G401 (cell line): Measurements from ENCODE around the gene RBMS1. TPM values are rescaled to one million over a fixed set of nuclear protein-coding genes. Genes with fewer than 3 reads are reported as not detected.

Experiments used
- DNase-seq: peaks from one replicate; pipeline ENCODE4 v3.0.0-alpha.2; 2015; ENCODE audit warnings: low spot score
- in situ Hi-C: cut with HindIII; loops from 2 replicates; pipeline ENCODE4 v1.10.0; 2016; ENCODE audit warnings: low sequenced_read_pairs, mixed read lengths
- total RNA-seq: library from RNA; depleted of rRNA; stranded (reverse); fragments of >200 nt; shearing (Covaris generic); gene quantifications from 2 replicates; pipeline ENCODE4 v1.2.3, GENCODE V29; 2014; rRNA removed

Gene RBMS1
- 8.3 and 13.7 TPM in 2 replicates for total RNA-seq

DNA sequence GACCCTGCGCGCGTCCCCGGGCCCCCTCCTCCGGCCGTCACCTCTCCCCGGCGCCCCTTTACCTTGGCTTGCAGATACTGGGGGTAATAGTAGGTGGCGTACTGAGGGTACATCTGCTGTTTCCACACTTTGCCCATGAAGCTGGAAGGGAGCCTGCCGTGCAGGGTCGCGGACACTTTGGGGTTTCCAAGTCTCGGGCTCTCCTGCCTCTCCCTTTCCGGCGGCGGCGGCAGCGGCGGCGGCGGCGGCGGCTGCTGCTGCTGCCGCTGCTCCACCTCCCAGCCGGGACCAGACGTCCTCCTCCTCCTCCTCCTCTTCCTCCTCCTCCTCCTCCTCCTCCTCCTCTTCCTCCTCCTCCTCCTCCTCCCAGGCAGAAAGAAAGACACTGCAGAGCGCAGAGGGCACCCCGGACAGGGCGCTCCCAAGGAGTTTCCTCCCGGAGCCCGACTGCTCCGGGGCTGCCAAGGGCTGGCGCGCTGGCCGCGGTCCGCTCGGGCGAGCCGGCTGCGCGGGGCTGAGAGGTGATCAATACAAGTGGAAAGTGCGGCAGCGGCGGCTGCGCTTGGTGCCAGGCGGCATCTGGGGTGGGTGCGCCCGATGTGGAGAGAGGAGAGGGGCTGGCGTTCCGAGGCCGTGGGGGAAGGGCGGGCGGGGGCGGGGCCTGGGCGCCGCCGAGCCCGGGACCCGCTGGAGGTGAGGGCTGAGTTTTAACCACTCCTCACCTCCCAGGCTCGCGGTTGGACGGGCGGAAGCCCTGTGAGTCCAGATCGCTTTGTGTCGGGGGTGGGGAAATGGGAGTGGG is at the start of gene RBMS1:
Gene RBMS1, minus strand, starts transcription at position 581 of the 802 bp plus-strand sequence. Its CDS starts 444 bp downstream, at position 137.
- in situ Hi-C loops, result no loop called here
- DNase-seq, result no peak

DNA sequence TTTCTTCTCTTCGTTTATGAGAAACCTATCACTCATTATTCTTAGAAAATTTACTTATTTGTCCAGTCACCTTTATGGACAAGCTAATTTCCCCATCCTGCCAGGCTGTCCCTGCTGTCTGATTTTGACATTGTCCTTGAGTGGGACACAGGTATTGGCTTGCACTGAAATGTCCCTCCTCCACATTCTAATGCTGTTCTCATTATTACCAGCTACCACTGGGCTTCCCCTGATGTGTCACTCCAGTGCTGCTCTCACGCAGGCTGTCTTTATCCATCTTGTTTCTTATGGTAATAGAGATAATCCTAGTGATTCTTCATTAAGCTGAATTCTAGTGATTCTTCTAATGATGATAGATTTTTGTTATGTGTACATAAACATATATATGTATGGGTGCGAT is 48.1 kb upstream of the RBMS1 start:
- in situ Hi-C loops, result no loop called here
- DNase-seq, result no peak

- no peak for DNase-seq
These were observed 45.1 kb upstream of the RBMS1 start for GRCh38 chr2:160538559-160539355.

GRCh38 chr2:160538115-160538514 is 44.5 kb upstream of the RBMS1 start:
- DNase-seq, result no peak
- in situ Hi-C loops, result no loop called here

More at GRCh38 chr2:160538559-160539355, 45.1 kb upstream of the RBMS1 start:
- in situ Hi-C loops, result no loop called here

DNA sequence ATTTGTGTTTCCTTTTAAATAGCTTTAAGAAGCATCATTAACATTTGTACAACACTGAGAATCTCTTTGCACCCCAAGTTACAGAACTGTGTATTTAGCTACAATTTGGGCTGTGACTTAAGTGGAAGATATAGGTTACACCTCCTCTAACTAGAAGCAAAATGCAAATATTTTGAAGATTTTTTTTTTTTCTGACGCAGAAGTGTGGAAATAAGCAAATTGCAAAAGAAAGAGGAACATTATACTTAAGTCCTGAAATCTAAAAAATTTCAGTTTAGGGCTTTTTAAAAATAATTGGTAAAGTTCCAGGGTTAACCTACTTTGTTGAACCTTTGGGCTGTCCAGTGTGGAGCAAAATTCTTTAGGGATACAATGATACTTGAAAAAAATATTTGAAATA is 41.4 kb upstream of the RBMS1 start:
- in situ Hi-C loops, result no loop called here
- DNase-seq, result no peak

GRCh38 chr2:160534249-160534648 is 40.6 kb upstream of the RBMS1 start:
- DNase-seq, result no peak
- in situ Hi-C loops, result no loop called here

- no peak for DNase-seq
- in situ Hi-C loops, result no loop called here
These were observed 39.9 kb upstream of the RBMS1 start for GRCh38 chr2:160533482-160533881.

DNA sequence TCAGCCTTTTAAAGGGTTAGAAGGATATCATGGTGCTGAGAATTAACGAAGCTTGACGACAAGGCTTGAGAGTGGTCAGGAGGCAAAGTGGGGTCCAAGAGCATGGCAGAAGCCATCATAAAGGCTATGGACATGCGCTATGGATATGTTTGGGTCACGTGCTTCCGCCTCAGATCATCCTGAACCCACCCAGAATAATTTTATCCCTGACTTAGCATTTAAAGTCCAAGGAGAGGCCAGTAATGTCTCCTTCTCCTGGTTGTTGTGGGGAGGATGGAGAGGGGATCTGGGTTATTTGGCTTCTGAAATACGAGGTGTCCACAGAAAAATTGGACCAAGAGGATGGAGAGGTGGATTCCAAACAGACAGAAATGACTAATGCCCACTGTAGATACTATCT is 38.8 kb upstream of the RBMS1 start:
- in situ Hi-C loops, result no loop called here
- DNase-seq, result no peak

GRCh38 chr2:160522951-160523710 is 29.5 kb upstream of the RBMS1 start:
- DNase-seq, result no peak
- in situ Hi-C loops, result no loop called here

DNA sequence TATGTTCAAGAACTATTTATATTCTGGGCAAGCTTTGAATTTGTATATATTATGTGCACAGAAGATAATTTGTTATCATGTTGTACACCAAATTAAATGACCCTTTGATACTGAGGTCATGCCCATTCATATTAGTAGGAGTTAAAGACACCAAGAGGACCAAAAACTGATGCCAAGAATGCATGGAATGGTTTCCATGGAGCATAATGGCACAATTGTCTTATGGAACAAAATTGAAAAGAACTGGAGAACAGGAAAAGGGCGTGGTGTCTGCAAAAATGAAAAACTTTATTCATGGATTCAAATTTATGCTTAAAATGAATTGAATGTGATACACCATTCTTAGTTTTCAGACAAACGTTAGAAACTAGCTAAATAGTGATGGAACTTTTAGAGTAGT is 24.1 kb upstream of the RBMS1 start:
- in situ Hi-C loops, result no loop called here
- no peak for DNase-seq

DNA sequence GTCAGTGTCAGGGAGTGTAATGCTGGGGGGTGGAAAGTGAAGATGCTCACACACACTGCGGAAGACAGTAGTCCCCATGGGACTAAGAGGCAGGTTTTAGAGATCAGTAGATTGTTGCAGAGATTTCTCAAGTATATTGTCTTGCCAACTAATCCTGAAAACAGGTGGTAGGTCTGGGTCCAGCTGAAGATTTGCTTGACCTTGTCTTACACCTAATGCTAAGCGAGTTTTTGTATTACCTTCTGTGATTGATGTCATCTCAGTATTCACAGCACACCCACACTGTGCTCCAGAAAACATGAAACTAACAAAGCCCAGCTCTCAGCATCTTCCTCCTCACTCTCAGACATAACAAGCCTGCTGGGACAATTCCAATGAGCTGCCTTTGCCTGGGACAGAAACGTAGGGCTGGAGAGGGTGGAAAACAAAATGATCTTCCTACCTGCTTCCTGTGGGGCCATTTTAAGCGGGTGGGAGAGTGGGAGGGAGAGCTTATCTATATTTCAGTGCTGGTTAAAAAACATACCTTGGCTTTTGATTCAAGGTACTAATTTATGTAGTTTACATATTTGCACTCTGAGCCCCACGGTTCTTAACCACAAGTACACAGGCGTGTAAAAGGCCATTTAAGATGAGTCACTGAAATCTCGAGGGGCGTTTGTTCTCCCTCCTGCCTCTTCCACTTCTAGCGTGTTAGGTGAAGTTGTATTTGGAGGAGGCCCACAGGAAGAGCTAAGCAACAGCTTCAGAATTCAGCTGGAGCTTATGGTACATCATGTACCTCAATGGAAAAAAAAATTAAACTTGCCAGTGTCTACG is 23.1 kb upstream of the RBMS1 start:
- DNase-seq, result no peak
- in situ Hi-C loops, result no loop called here

DNA sequence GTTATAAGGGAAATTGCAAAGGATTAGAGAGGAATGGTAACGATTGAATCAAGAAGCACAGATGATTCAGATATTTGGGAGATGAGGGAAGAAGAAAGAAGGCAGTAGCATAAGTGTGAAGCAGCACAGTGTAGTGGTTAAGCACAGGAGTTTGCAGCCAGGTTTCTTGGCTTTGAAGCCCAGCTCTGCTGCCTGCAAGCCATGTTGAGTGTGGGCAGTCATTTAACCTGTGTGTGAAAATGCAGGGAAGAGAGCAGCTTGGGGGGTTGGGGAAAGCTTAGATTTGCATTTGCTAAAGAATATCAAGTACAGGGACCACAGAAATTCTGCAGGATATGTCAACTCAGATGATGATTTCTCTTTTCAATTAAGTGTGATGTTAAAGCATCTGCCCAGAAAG is 21.5 kb upstream of the RBMS1 start:
- in situ Hi-C loops, result no loop called here
- DNase-seq, result no peak

DNA sequence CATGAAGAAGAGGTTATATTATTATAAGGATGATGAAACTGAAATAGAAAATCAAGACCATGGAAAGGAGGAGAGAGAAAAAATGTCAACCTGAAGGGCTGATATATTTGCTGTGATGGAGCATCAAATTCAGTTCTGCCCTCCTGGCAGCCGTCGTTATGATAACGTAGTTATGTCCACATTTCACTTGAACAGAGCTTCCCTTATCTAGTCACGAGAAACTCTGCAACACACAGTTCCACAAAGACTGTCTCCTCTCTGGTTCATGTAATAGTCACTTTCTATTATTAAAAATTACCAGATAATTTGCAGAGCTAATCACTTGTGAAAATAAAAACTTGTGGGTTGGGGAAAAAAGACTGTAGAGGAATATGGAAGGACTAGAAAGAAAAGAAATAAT is 19.5 kb upstream of the RBMS1 start:
- in situ Hi-C loops, result no loop called here
- no peak for DNase-seq

- DNase-seq, result no peak
- in situ Hi-C loops, result no loop called here
These were observed 18.9 kb upstream of the RBMS1 start for GRCh38 chr2:160512491-160512890.

- in situ Hi-C loops, result no loop called here
- DNase-seq, result no peak
These were observed 17.0 kb upstream of the RBMS1 start for GRCh38 chr2:160510617-160511016.

DNA sequence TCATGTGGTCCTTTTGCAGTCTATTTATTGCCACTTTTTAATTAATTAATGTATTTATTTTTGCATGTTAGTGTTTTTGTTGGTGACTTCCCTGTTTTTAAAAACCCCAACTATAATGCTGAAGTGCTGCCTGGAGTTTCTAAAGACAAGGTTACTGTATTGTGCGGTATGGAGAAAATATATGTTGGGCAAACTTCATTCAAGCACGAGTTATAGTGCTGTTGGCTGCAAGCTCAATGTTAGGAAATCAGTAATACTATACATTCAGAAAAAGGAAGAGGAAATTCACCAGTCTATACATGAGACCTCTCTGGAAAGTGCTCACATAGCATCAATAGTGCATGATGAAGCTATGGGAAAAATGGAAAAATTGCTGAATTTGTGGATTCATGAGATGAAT is 15.4 kb upstream of the RBMS1 start:
- DNase-seq, result no peak
- in situ Hi-C loops, result no loop called here

- DNase-seq, result no peak
- in situ Hi-C loops, result no loop called here
These were observed 13.9 kb upstream of the RBMS1 start for GRCh38 chr2:160507464-160507863.

GRCh38 chr2:160507046-160507407 is 13.4 kb upstream of the RBMS1 start:
- DNase-seq, result no peak
- in situ Hi-C loops, result no loop called here
